ENCODE results near the gene TDRD7.
A peak's percentile ranks its signal among the peaks of the same experiment; 100 is the strongest.

Gene TDRD7

GRCh38 chr9:97501177-97501971 lies 89.5 kb downstream of the TDRD7 start, which contains the start of gene TMOD1:
Gene TMOD1, plus strand, starts transcription at chr9:97501666. Its CDS starts 22,523 bp downstream, at chr9:97524189.
- Histone ChIP-seq H3K79me2 (no peaks in the 10 kb centered on the region), H3K9me3 (ENCODE audit: control insufficient read depth, low read length) (no peaks in the 10 kb centered on the region), H3K4me2 (ENCODE audit: low read length) (peak within 1 kb of the TSS; percentile 70), H3K27ac (no peak within 1 kb of the TSS), H3K27me3 (ENCODE audit: control insufficient read depth, insufficient read depth, low read length) (no peaks in the 10 kb centered on the region), H3K36me3 (ENCODE audit: control insufficient read depth, insufficient read depth, low read length) (no peaks in the 10 kb centered on the region), H2AFZ (peak within 1 kb of the TSS; percentile 84), H3K9ac (no peak within 1 kb of the TSS), H3K4me3 (ENCODE audit: low read depth, low read length) (peak within 1 kb of the TSS; percentile 50), H3K4me1 (no peaks in the 10 kb centered on the region)
- TF ChIP-seq CTCF (IDR thresholded peaks at IDR 0.05) = peak; percentile 7

- no peaks in the 10 kb centered on the region for H3K79me2 ChIP-seq
- H3K4me3 ChIP-seq (ENCODE audit: low read depth, low read length) = peak overlapping the region; percentile 46
- H3K9me3 ChIP-seq (ENCODE audit: control insufficient read depth, low read length) = no peaks in the 10 kb centered on the region
- H3K4me2 ChIP-seq (ENCODE audit: low read length) = peak overlapping the region; percentile 70
- H3K9ac ChIP-seq = no peak overlapping the region
- H2AFZ ChIP-seq = peak overlapping the region; percentile 80
- H3K36me3 ChIP-seq (ENCODE audit: control insufficient read depth, insufficient read depth, low read length) = no peaks in the 10 kb centered on the region
- no peaks in the 10 kb centered on the region for H3K4me1 ChIP-seq
- no peaks in the 10 kb centered on the region for H3K27me3 ChIP-seq (ENCODE audit: control insufficient read depth, insufficient read depth, low read length)
- H3K27ac ChIP-seq = no peak overlapping the region
- no peak for TF ChIP-seq CTCF (IDR thresholded peaks at IDR 0.05)
Observed at GRCh38 chr9:97501972-97502221, 90.0 kb downstream of the TDRD7 start.

GRCh38 chr9:97502222-97502983 lies 90.5 kb downstream of the TDRD7 start:
- Histone ChIP-seq H3K4me2 (ENCODE audit: low read length) (peak overlapping the region; percentile 70), H3K79me2 (no peaks in the 10 kb centered on the region), H3K27me3 (ENCODE audit: control insufficient read depth, insufficient read depth, low read length) (no peaks in the 10 kb centered on the region), H3K4me1 (no peaks in the 10 kb centered on the region), H3K4me3 (ENCODE audit: low read depth, low read length) (peak overlapping the region; percentile 46), H3K9me3 (ENCODE audit: control insufficient read depth, low read length) (no peaks in the 10 kb centered on the region), H2AFZ (peak overlapping the region; percentile 80), H3K36me3 (ENCODE audit: control insufficient read depth, insufficient read depth, low read length) (no peaks in the 10 kb centered on the region), H3K27ac (no peak overlapping the region), H3K9ac (no peak overlapping the region)
- no peak for TF ChIP-seq CTCF (IDR thresholded peaks at IDR 0.05)

- Histone ChIP-seq H3K27me3 (ENCODE audit: control insufficient read depth, insufficient read depth, low read length) (no peaks in the 10 kb centered on the region), H3K4me2 (ENCODE audit: low read length) (peak overlapping the region; percentile 70), H3K4me3 (ENCODE audit: low read depth, low read length) (no peak overlapping the region), H3K27ac (no peak overlapping the region), H3K9me3 (ENCODE audit: control insufficient read depth, low read length) (no peaks in the 10 kb centered on the region), H2AFZ (no peak overlapping the region), H3K9ac (no peak overlapping the region), H3K79me2 (no peaks in the 10 kb centered on the region), H3K36me3 (ENCODE audit: control insufficient read depth, insufficient read depth, low read length) (no peaks in the 10 kb centered on the region), H3K4me1 (no peaks in the 10 kb centered on the region)
- no peak for TF ChIP-seq CTCF (IDR thresholded peaks at IDR 0.05)
Observed at GRCh38 chr9:97502984-97503861, 91.3 kb downstream of the TDRD7 start.

All from parathyroid adenoma (tissue), 2 donors.